Fibroblast of lung (primary cell): Measurements from ENCODE around the gene EYS. TPM values are rescaled to one million over a fixed set of nuclear protein-coding genes. Genes with fewer than 3 reads are reported as not detected.
"Not testable (repeated sequence)": the region's sequence is repeated elsewhere in the genome, so short reads cannot be mapped to it uniquely, and the experiment has no call there.

Experiments used
- DNase-seq, 2 donors: peaks; one replicate each; pipeline versions ENCODE4 v3.0.0 to v3.0.0-alpha.2; 2010; ENCODE audit warnings: low read depth in 2 of 2
- H2AFZ ChIP-seq: 2 replicates; pipeline ENCODE4 v1.5.1; 2012; ENCODE audit warnings: low read length, control low read depth, inconsistent platforms
- H3K27ac ChIP-seq: 2 replicates; pipeline ENCODE4 v1.5.1; 2011; ENCODE audit warnings: low read length, control low read depth; ENCODE audit not compliant: insufficient read depth
- H3K27me3 ChIP-seq: 2 replicates; pipeline ENCODE4 v1.5.1; 2011; ENCODE audit warnings: mild to moderate bottlenecking, low read length; ENCODE audit not compliant: control insufficient read depth, insufficient read depth
- H3K36me3 ChIP-seq: 2 replicates; pipeline ENCODE4 v1.5.1; 2011; ENCODE audit warnings: low read length; ENCODE audit not compliant: control insufficient read depth, insufficient read depth
- H3K4me1 ChIP-seq: 2 replicates; pipeline ENCODE4 v1.5.1; 2011; ENCODE audit warnings: low read length; ENCODE audit not compliant: control insufficient read depth, insufficient read depth; ENCODE audit errors: extremely low read depth
- H3K4me2 ChIP-seq: 2 replicates; pipeline ENCODE4 v1.5.1; 2011; ENCODE audit warnings: low read length, control low read depth; ENCODE audit not compliant: insufficient read depth; ENCODE audit errors: extremely low read depth
- H3K4me3 ChIP-seq, 4 experiments: fragments of 200-600 bp in 1 of 4; sonication (generic) in 1 of 4; replicated peaks in 1 of 4; 2 replicates each; pipeline ENCODE4 v1.5.1; 2011 to 2016; ENCODE audit warnings: low read length in 4 of 4, low read depth in 3 of 4, mild to moderate bottlenecking in 3 of 4, control low read depth in 2 of 4, inconsistent platforms in 1 of 4, mixed read lengths in 1 of 4; ENCODE audit not compliant: insufficient read depth in 1 of 4; ENCODE audit errors: control extremely low read depth in 1 of 4
- H3K79me2 ChIP-seq: 2 replicates; pipeline ENCODE4 v1.5.1; 2012; ENCODE audit warnings: mild to moderate bottlenecking, low read length, inconsistent platforms; ENCODE audit not compliant: control insufficient read depth, insufficient read depth
- H3K9ac ChIP-seq: 2 replicates; pipeline ENCODE4 v1.5.1; 2011; ENCODE audit warnings: mild to moderate bottlenecking, low read length, control low read depth; ENCODE audit not compliant: insufficient read depth
- H3K9me3 ChIP-seq: 2 replicates; pipeline ENCODE4 v1.5.1; 2012; ENCODE audit warnings: low read depth, low read length; ENCODE audit not compliant: control insufficient read depth, insufficient read depth
- H4K20me1 ChIP-seq: 2 replicates; pipeline ENCODE4 v1.5.1; 2011; ENCODE audit warnings: low read length; ENCODE audit not compliant: control insufficient read depth, insufficient read depth; ENCODE audit errors: extremely low read depth
- EZH2 ChIP-seq: IDR thresholded peaks from 2 replicates; pipeline ENCODE4 v1.5.1; 2012; ENCODE audit warnings: low read length, control low read depth, mild to moderate bottlenecking; ENCODE audit errors: missing control alignments
- polyA plus RNA-seq, 2 donors: library from polyadenylated mRNA; depleted of rRNA in 1 of 2; stranded (reverse) in 1 of 2; unstranded in 1 of 2; fragments of >200 nt; gene quantifications; 2 replicates each; pipeline ENCODE4 v1.2.1, GENCODE V29; 2011 to 2012; ENCODE audit warnings: missing spikeins in 1 of 2
- total RNA-seq: library from RNA; depleted of rRNA; stranded (reverse); fragments of >200 nt; gene quantifications from 2 replicates; pipeline ENCODE4 v1.2.1, GENCODE V29; 2014
- TF ChIP-seq, protein P1 (sequence below), 2 donors: IDR thresholded peaks in 1 of 2; conservative IDR thresholded peaks in 1 of 2; 1 replicate in 1 of 2; 2 replicates in 1 of 2; pipeline ENCODE4 v1.5.1; 2011 to 2012; ENCODE audit warnings: low read length in 2 of 2, control low read depth in 1 of 2, inconsistent platforms in 1 of 2, low read depth in 1 of 2, mild to moderate bottlenecking in 1 of 2

The EYS gene
- total and polyA plus RNA-seq, 2 donors (not counting 1 experiment from before 2014, with no cell fraction given): under 0.01 TPM; not detected in 1

DNA sequence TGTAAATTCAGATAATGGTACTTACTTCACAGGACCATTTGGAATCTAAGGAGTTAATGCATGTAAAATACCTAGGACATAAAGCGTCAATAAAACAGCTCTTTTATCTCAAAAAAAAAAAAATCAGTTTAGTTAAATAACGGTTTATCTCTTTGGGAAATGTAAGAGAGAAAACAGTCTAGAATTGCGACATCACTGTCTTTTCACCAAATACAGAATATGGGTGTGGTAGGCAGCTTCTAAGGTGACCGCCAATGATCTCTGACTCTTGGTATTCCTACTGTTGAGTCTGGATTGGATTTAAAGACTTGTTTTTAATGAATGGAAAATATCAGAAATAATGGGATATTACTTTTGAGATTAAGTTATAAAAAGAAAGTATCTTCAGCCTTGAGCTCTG, 111.5 kb downstream of the EYS start:
- H3K4me3 ChIP-seq: no peak overlapping the region
- no peak overlapping the region for H2AFZ ChIP-seq
- no peak overlapping the region for H3K9ac ChIP-seq
- H3K27me3 ChIP-seq: no peaks in the 10 kb centered on the region
- H3K79me2 ChIP-seq: no peaks in the 10 kb centered on the region
- no peak overlapping the region for H3K27ac ChIP-seq
- H3K4me2 ChIP-seq: no peak overlapping the region
- no peaks in the 10 kb centered on the region for H3K9me3 ChIP-seq
- no peaks in the 10 kb centered on the region for H4K20me1 ChIP-seq
- TF ChIP-seq, protein P1, sequence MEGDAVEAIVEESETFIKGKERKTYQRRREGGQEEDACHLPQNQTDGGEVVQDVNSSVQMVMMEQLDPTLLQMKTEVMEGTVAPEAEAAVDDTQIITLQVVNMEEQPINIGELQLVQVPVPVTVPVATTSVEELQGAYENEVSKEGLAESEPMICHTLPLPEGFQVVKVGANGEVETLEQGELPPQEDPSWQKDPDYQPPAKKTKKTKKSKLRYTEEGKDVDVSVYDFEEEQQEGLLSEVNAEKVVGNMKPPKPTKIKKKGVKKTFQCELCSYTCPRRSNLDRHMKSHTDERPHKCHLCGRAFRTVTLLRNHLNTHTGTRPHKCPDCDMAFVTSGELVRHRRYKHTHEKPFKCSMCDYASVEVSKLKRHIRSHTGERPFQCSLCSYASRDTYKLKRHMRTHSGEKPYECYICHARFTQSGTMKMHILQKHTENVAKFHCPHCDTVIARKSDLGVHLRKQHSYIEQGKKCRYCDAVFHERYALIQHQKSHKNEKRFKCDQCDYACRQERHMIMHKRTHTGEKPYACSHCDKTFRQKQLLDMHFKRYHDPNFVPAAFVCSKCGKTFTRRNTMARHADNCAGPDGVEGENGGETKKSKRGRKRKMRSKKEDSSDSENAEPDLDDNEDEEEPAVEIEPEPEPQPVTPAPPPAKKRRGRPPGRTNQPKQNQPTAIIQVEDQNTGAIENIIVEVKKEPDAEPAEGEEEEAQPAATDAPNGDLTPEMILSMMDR (conservative IDR thresholded peaks at IDR 0.05 in 1 of 2, IDR thresholded peaks at IDR 0.05 in 1 of 2; ENCODE audit: low read depth in 1 of 2, low read length in 2 of 2): no peak
- TF ChIP-seq EZH2: no peak
- DNase-seq: no peak
- H3K36me3 ChIP-seq: no peaks in the 10 kb centered on the region
- H3K4me1 ChIP-seq: no peaks in the 10 kb centered on the region

DNA sequence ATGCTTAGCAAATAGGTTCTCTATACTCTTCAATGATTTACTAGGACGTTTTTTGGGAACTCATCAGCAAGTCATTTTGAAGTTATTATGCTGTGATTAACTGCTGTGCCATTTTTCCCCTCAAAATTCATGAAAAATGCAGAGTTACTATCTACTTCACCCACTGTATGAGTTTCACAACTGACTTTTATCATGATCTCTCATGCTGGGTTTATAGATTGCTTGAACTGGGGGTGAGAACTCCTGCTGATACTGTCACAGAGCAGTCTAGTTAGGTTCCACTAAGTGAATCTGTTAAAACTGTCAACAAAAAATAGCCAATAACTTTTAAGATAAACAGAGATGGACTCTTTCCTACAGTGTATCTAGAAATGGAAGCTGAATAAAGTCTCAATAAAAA, 136.7 kb downstream of the EYS start:
- no peak for DNase-seq
- H3K9me3 ChIP-seq: no peaks in the 10 kb centered on the region
- no peaks in the 10 kb centered on the region for H3K27me3 ChIP-seq
- TF ChIP-seq, protein P1 (conservative IDR thresholded peaks at IDR 0.05 in 1 of 2, IDR thresholded peaks at IDR 0.05 in 1 of 2; ENCODE audit: low read depth in 1 of 2, low read length in 2 of 2): no peak
- TF ChIP-seq EZH2: no peak
- H3K4me3 ChIP-seq: no peak overlapping the region
- H3K36me3 ChIP-seq: no peaks in the 10 kb centered on the region
- H3K4me2 ChIP-seq: no peak overlapping the region
- no peaks in the 10 kb centered on the region for H3K79me2 ChIP-seq
- no peak overlapping the region for H3K27ac ChIP-seq
- no peaks in the 10 kb centered on the region for H4K20me1 ChIP-seq
- H2AFZ ChIP-seq: no peak overlapping the region
- H3K9ac ChIP-seq: no peak overlapping the region
- no peaks in the 10 kb centered on the region for H3K4me1 ChIP-seq

DNA sequence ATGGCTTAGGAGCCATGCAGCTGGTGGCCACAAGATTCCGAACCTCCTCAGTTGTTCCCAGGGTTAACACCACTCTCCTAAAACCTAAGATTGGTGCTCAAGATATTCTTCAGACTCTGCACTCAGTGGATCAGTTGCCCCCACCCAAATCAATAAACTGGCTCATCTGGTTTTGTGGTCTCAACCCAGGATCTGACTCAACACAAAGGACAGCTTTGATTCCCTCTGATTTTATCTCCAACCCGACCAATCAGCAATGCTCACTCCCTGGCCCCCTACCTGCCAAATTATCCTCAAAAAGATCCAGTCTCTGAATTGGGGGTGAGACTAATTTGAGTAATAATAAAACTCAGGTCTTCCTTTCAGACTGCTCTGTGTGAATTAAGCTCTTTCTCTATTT, 137.5 kb downstream of the EYS start:
- Histone ChIP-seq H3K27me3 (no peaks in the 10 kb centered on the region), H3K79me2 (no peaks in the 10 kb centered on the region), H4K20me1 (no peaks in the 10 kb centered on the region), H3K36me3 (no peaks in the 10 kb centered on the region), H3K9me3 (no peaks in the 10 kb centered on the region), H3K4me2 (no peak overlapping the region), H3K9ac (no peak overlapping the region), H3K4me3 (no peak overlapping the region), H3K27ac (no peak overlapping the region), H3K4me1 (no peaks in the 10 kb centered on the region), H2AFZ (no peak overlapping the region)
- TF ChIP-seq EZH2: no peak
- TF ChIP-seq, protein P1 (conservative IDR thresholded peaks at IDR 0.05 in 1 of 2, IDR thresholded peaks at IDR 0.05 in 1 of 2; ENCODE audit: low read depth in 1 of 2, low read length in 2 of 2): no peak
- DNase-seq: no peak

DNA sequence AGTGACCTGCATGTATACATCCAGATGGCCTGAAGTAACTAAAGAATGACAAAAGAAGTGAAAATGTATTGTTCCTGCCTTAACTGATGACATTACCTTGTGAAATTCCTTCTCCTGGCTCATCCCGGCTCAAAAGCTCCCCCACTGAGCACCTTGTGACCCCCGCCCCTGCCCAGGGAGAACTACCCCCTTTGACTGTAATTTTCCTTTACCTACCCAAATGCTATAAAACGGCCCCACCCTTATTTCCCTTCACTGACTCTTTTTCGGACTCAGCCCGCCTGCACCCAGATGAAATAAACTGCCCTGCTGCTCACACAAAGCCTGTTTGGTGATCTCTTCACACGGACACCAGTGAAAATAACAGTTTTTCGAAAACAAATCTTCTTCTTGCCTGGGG, 138.0 kb downstream of the EYS start:
- not testable (repeated sequence) for H3K36me3 ChIP-seq, H3K4me1 ChIP-seq, H2AFZ ChIP-seq, H3K4me2 ChIP-seq, H4K20me1 ChIP-seq, DNase-seq, H3K4me3 ChIP-seq, H3K9ac ChIP-seq, H3K27ac ChIP-seq, H3K9me3 ChIP-seq, H3K79me2 ChIP-seq, H3K27me3 ChIP-seq
